Endodermal cell (in vitro differentiated cells): ENCODE data around the gene EMILIN3. TPM values are rescaled to one million over a fixed set of nuclear protein-coding genes. Genes with fewer than 3 reads are reported as not detected.

Experiments used
- DNase-seq: peaks from one replicate; pipeline ENCODE4 v3.0.0-alpha.2; 2017
- H3K27ac ChIP-seq: 2 replicates; pipeline ENCODE4 v1.5.1; 2013; ENCODE audit warnings: mild to moderate bottlenecking, low read depth, low read length, moderate library complexity
- H3K27me3 ChIP-seq: 2 replicates; pipeline ENCODE4 v1.6.1; 2013; ENCODE audit warnings: mild to moderate bottlenecking, low read length, moderate library complexity; ENCODE audit not compliant: insufficient read depth, control insufficient read depth, poor library complexity, severe bottlenecking
- H3K36me3 ChIP-seq: 2 replicates; pipeline ENCODE4 v1.7.0; 2013; ENCODE audit warnings: mild to moderate bottlenecking, low read length, moderate library complexity; ENCODE audit not compliant: control insufficient read depth, insufficient read depth
- H3K4me1 ChIP-seq: one replicate; pipeline ENCODE4 v1.7.0; 2013; ENCODE audit warnings: low read length; ENCODE audit not compliant: control insufficient read depth, insufficient read depth
- H3K4me3 ChIP-seq: 2 replicates; pipeline ENCODE4 v1.5.1; 2013; ENCODE audit warnings: mild to moderate bottlenecking, low read length, moderate library complexity
- H3K9ac ChIP-seq: 2 replicates; pipeline ENCODE4 v1.6.1; 2013; ENCODE audit warnings: mild to moderate bottlenecking, low read length, moderate library complexity; ENCODE audit not compliant: poor library complexity, severe bottlenecking; ENCODE audit errors: extremely low read depth
- H3K9me3 ChIP-seq: 2 replicates; pipeline ENCODE4 v1.6.1; 2013; ENCODE audit warnings: mild to moderate bottlenecking, low read length, moderate library complexity; ENCODE audit not compliant: control insufficient read depth
- H3K27ac Mint-ChIP-seq: 2 replicates; pipeline ENCODE4 v1.8.0; 2020; ENCODE audit warnings: mixed read lengths
- H3K27me3 Mint-ChIP-seq: 2 replicates; pipeline ENCODE4 v1.8.0; 2021; ENCODE audit warnings: mild to moderate bottlenecking, mixed read lengths; ENCODE audit not compliant: insufficient read depth
- H3K36me3 Mint-ChIP-seq: 2 replicates; pipeline ENCODE4 v1.8.0; 2020; ENCODE audit warnings: low read depth, mixed read lengths
- H3K4me1 Mint-ChIP-seq: 2 replicates; pipeline ENCODE4 v1.8.0; 2020; ENCODE audit warnings: mixed read lengths
- H3K4me3 Mint-ChIP-seq: 2 replicates; pipeline ENCODE4 v1.8.0; 2020; ENCODE audit warnings: mild to moderate bottlenecking, moderate library complexity, mixed read lengths
- H3K9me3 Mint-ChIP-seq: 2 replicates; pipeline ENCODE4 v1.8.0; 2020; ENCODE audit warnings: mild to moderate bottlenecking, mixed read lengths
- WGBS, 2 experiments: methylation state at CpG; one replicate each; pipeline versions ENCODE4 v1.1.5 to v1.1.7; 2013; ENCODE audit warnings: missing lambda C conversion rate in 2 of 2, mixed read lengths in 1 of 2; ENCODE audit not compliant: insufficient coverage in 1 of 2, insufficient read length in 1 of 2; 5-methylcytosine and 5-hydroxymethylcytosine counted together
- total RNA-seq, 2 donors: library from RNA; stranded (reverse); fragmentation: NEBNext Ultra II Directional in 1 of 2; extraction: Animal tissue kit (Norgen Biotek cat#: 25700) in 1 of 2; gene quantifications; 2 replicates in 1 of 2; 3 replicates in 1 of 2; pipeline ENCODE4 v1.2.1, GENCODE V29; 2021
- TF ChIP-seq, protein P1 (sequence below): fragments of 200-600 bp; sonication (generic); conservative IDR thresholded peaks from 2 replicates; pipeline ENCODE4 v1.5.0; 2021; ENCODE audit warnings: antibody characterized with exemption, mild to moderate bottlenecking

Gene EMILIN3
- total RNA-seq, 2 donors from 2014 or later = 5.3 to 9.6 TPM

GRCh38 chr20:41370176-41370575, 3.6 kb upstream of the EMILIN3 start:
- Mint-ChIP-seq H3K9me3 (peaks cover 20% of the 10 kb centered on the region), H3K4me3 (no peak overlapping the region), H3K27ac (no peak overlapping the region), H3K4me1 (peaks cover 6% of the 10 kb centered on the region), H3K36me3 (no peaks in the 10 kb centered on the region), H3K27me3 (peaks cover 50% of the 10 kb centered on the region)
- DNase-seq = no peak
- Histone ChIP-seq H3K9me3 (no peaks in the 10 kb centered on the region), H3K27me3 (peaks cover 40% of the 10 kb centered on the region), H3K4me3 (no peak overlapping the region), H3K4me1 (no peaks in the 10 kb centered on the region), H3K9ac (no peak overlapping the region), H3K36me3 (no peaks in the 10 kb centered on the region), H3K27ac (no peak overlapping the region)
- WGBS, 2 experiments = 90 to 94% methylated on average over 2 to 5 of the region's 5 CpGs
- TF ChIP-seq, protein P1, sequence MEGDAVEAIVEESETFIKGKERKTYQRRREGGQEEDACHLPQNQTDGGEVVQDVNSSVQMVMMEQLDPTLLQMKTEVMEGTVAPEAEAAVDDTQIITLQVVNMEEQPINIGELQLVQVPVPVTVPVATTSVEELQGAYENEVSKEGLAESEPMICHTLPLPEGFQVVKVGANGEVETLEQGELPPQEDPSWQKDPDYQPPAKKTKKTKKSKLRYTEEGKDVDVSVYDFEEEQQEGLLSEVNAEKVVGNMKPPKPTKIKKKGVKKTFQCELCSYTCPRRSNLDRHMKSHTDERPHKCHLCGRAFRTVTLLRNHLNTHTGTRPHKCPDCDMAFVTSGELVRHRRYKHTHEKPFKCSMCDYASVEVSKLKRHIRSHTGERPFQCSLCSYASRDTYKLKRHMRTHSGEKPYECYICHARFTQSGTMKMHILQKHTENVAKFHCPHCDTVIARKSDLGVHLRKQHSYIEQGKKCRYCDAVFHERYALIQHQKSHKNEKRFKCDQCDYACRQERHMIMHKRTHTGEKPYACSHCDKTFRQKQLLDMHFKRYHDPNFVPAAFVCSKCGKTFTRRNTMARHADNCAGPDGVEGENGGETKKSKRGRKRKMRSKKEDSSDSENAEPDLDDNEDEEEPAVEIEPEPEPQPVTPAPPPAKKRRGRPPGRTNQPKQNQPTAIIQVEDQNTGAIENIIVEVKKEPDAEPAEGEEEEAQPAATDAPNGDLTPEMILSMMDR = no peak

DNA sequence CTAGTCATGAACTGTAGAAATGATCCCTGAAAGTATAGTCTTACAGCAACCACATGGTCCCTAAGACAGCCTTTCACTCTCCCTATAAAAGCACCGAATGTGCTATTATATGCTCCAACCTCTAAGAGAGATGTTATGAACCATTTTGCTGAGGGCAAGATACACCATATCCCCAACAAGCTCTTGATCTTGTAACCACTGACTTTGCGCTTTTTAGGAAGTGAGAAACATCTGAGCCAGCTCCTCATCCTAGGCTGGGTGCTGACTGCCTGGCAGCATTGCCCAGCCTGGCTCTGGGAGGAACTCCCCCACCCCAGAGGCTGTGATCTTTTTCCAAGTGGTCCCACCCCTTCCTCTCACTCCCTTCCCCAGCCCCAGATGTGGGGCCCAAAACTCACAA, 3.1 kb upstream of the EMILIN3 start:
- Histone ChIP-seq H3K27me3 (peaks cover 45% of the 10 kb centered on the region), H3K36me3 (no peaks in the 10 kb centered on the region), H3K27ac (no peak overlapping the region), H3K4me3 (no peak overlapping the region), H3K4me1 (no peaks in the 10 kb centered on the region), H3K9me3 (no peaks in the 10 kb centered on the region), H3K9ac (no peak overlapping the region)
- no peak for DNase-seq
- Mint-ChIP-seq H3K4me1 (peaks cover 6% of the 10 kb centered on the region), H3K9me3 (peaks cover 20% of the 10 kb centered on the region), H3K36me3 (no peaks in the 10 kb centered on the region), H3K27me3 (peaks cover 55% of the 10 kb centered on the region), H3K4me3 (no peak overlapping the region), H3K27ac (no peak overlapping the region)
- 100% methylated on average over 1 to 2 of the region's 2 CpGs for WGBS, 2 experiments
- TF ChIP-seq, protein P1 = no peak

- Mint-ChIP-seq H3K27me3 (peaks cover 60% of the 10 kb centered on the region), H3K4me1 (peaks cover 6% of the 10 kb centered on the region), H3K36me3 (no peaks in the 10 kb centered on the region), H3K4me3 (peak overlapping the region; percentile 54), H3K9me3 (peaks cover 19% of the 10 kb centered on the region), H3K27ac (no peak overlapping the region)
- no peak overlapping the region for H3K4me3 ChIP-seq
- whole genome bisulfite sequencing, 2 experiments = 92% methylated on average over 2 to 3 of the region's 3 CpGs
- no peak for DNase-seq
- no peak overlapping the region for H3K9ac ChIP-seq
- H3K27me3 ChIP-seq = peaks cover 53% of the 10 kb centered on the region
- H3K4me1 ChIP-seq = no peaks in the 10 kb centered on the region
- H3K27ac ChIP-seq = no peak overlapping the region
- TF ChIP-seq, protein P1 = no peak
- H3K36me3 ChIP-seq = no peaks in the 10 kb centered on the region
- H3K9me3 ChIP-seq = no peaks in the 10 kb centered on the region
Observed at GRCh38 chr20:41367956-41368355, 1.3 kb upstream of the EMILIN3 start.
